NT2/D1 (cell line): Measurements from ENCODE around the gene BOD1L1.

ENCODE experiments used
- SUZ12 ChIP-seq: IDR thresholded peaks from 2 replicates; pipeline ENCODE4 v1.6.1; 2011; ENCODE audit not compliant: insufficient read length, insufficient read depth; ENCODE audit errors: extremely low read depth
- YY1 ChIP-seq: IDR thresholded peaks from 2 replicates; pipeline ENCODE4 v1.6.1; 2011; ENCODE audit not compliant: insufficient read length, insufficient read depth

DNA sequence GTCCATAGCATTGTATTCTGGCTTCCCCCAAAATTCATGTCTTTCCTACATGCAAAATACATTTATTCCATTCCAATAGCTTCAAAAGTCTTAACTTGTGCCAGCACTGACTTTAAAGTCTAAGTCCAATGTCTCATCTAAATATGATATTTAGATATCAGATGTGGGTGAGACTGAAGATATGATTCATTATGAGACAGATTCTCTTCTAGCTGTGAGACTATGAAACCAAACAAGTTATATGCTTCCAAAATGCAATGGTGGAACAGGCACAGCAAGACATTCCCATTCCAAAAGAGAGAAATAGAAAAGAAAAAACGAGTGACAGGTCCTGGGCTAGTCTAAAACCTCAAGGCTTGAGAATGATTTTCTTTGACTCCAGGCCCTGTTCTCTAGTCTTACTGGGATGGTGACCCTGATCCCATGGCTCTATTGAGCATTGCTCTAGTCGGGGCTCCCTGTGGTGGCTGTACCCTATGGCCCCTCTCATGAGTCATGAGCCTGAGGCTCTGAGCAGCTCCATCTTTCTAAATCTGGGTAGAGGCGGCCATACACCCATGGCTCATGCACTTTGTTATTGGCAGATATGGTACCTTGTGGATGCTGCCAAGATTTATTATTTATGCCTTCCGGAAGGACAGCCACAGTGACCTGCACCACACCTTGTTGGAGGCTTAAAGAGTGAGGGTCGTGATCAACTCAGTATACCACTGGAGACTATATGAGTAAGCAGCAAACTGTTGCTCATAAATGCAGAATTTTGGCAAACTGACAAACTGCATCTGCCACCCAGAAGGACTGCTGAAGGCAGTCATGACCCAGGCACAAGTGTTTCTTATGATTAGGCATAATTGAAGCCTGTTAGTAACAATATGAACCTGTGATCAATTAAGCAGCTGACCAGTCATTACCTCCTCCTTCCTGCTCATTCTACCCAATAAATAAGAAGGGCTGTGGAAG is 38.5 kb upstream of the BOD1L1 start:
- TF ChIP-seq YY1 (no peak), SUZ12 (no peak)
